ENCODE measurements around the gene CCDC57.
A peak's percentile ranks its signal among the peaks of the same experiment; 100 is the strongest.

Gene CCDC57

DNA sequence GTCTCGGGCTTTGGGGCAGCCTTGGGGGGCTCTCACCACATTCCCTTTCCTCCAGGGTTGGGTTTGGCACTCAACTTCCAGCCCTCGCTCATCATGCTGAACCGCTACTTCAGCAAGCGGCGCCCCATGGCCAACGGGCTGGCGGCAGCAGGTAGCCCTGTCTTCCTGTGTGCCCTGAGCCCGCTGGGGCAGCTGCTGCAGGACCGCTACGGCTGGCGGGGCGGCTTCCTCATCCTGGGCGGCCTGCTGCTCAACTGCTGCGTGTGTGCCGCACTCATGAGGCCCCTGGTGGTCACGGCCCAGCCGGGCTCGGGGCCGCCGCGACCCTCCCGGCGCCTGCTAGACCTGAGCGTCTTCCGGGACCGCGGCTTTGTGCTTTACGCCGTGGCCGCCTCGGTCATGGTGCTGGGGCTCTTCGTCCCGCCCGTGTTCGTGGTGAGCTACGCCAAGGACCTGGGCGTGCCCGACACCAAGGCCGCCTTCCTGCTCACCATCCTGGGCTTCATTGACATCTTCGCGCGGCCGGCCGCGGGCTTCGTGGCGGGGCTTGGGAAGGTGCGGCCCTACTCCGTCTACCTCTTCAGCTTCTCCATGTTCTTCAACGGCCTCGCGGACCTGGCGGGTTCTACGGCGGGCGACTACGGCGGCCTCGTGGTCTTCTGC lies 24.6 kb upstream of the CCDC57 start:
- H2BK5ac ChIP-seq (ENCODE audit: low read length), result no peak overlapping the region
- DNase-seq, result no peak
- H3K27me3 ChIP-seq (ENCODE audit: insufficient read depth, low read length, poor library complexity), result no peaks in the 10 kb centered on the region
- no peak overlapping the region for H4K5ac ChIP-seq (ENCODE audit: low read length)
- no peak overlapping the region for H3K4ac ChIP-seq (ENCODE audit: low read depth, low read length)
- no CpG with 5 or more reads among the region's 59 CpGs for WGBS (ENCODE audit: extremely low coverage, insufficient coverage, low lambda C conversion rate)
- H3K4me2 ChIP-seq (ENCODE audit: low read length), result no peak overlapping the region
- no peak overlapping the region for H3K23ac ChIP-seq (ENCODE audit: low read length)
- H3K79me1 ChIP-seq (ENCODE audit: low read length), result peaks cover 2% of the 10 kb centered on the region
- no peak overlapping the region for H4K8ac ChIP-seq (ENCODE audit: low read depth, low read length)
- H2AK5ac ChIP-seq (ENCODE audit: low read length), result no peak overlapping the region
- H3K18ac ChIP-seq (ENCODE audit: low read length), result no peak overlapping the region
- no peaks in the 10 kb centered on the region for H3K36me3 ChIP-seq (ENCODE audit: control insufficient read depth, insufficient read depth, low read length)
- H3K4me1 ChIP-seq (ENCODE audit: control insufficient read depth, low read depth, low read length), result no peaks in the 10 kb centered on the region
- no peak overlapping the region for H3K9ac ChIP-seq (ENCODE audit: low read length)
- H2BK120ac ChIP-seq (ENCODE audit: low read depth, low read length), result no peak overlapping the region
- no peak overlapping the region for H3K27ac ChIP-seq (ENCODE audit: low read depth, low read length)
- no peak overlapping the region for H3K56ac ChIP-seq (ENCODE audit: low read length)
- no peak overlapping the region for H3K4me3 ChIP-seq (ENCODE audit: low read length)
- H2BK15ac ChIP-seq (replicated peaks; ENCODE audit: low read depth), result no peak overlapping the region
- no peaks in the 10 kb centered on the region for H3K79me2 ChIP-seq (ENCODE audit: control insufficient read depth, insufficient read depth, low read length)

DNA sequence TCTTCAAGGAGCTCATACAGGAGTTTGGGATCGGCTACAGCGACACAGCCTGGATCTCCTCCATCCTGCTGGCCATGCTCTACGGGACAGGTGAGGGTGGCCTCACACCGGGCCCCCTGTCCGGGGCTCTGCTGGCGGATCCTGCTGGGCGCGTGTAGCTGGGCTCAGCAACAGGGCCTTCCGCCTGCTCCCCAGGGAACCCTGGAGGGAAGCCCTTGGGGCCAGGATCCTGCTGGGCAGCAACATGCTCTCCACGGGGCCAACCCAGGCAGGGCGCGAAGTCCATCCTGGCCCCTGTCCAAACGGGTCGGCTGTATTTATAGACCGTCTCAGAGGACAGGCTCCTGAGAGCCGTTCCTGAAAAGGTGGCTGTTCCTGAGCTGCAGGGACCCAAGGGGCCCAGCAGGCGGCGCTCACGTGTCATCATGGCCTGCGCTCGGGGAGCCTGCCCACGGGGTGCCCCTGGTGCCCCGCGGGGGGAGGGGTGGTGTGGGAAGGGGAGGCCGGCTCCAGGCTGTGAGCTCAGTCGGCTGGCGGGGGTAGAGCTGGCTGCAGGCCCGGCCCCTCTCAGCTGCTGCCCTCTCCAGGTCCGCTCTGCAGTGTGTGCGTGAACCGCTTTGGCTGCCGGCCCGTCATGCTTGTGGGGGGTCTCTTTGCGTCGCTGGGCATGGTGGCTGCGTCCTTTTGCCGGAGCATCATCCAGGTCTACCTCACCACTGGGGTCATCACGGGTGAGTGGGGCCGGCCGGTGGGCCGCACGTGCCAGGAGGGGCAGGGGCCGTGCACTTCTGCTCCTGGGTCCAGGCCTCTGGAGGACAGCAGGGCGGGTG lies 23.7 kb upstream of the CCDC57 start:
- DNase-seq, result peak; percentile 79

DNA sequence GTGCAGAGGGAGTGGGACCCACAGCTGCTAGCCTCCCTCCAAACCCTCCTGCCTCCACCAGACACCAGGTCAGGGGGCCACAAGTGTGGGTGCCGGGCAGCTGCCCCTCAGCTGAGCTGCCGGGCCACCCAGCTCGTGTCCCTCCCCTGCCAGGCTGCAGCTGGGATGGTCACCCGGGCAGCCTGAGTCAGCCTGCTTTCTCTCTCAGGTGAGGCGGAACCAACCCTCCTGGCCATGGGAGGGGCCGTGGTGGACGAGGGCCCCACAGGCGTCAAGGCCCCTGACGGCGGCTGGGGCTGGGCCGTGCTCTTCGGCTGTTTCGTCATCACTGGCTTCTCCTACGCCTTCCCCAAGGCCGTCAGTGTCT lies 23.1 kb upstream of the CCDC57 start:
- H2BK5ac ChIP-seq (ENCODE audit: low read length), result no peak overlapping the region
- H3K9ac ChIP-seq (ENCODE audit: low read length), result no peak overlapping the region
- H3K4me1 ChIP-seq (ENCODE audit: control insufficient read depth, low read depth, low read length), result no peaks in the 10 kb centered on the region
- H3K4me2 ChIP-seq (ENCODE audit: low read length), result no peak overlapping the region
- H3K23ac ChIP-seq (ENCODE audit: low read length), result no peak overlapping the region
- no peak overlapping the region for H2BK120ac ChIP-seq (ENCODE audit: low read depth, low read length)
- no peak overlapping the region for H3K4ac ChIP-seq (ENCODE audit: low read depth, low read length)
- no peak for DNase-seq
- H4K5ac ChIP-seq (ENCODE audit: low read length), result no peak overlapping the region
- no peak overlapping the region for H3K4me3 ChIP-seq (ENCODE audit: low read length)
- no peak overlapping the region for H4K8ac ChIP-seq (ENCODE audit: low read depth, low read length)
- WGBS (ENCODE audit: extremely low coverage, insufficient coverage, low lambda C conversion rate), result no CpG with 5 or more reads among the region's 15 CpGs
- no peaks in the 10 kb centered on the region for H3K36me3 ChIP-seq (ENCODE audit: control insufficient read depth, insufficient read depth, low read length)
- no peaks in the 10 kb centered on the region for H3K79me2 ChIP-seq (ENCODE audit: control insufficient read depth, insufficient read depth, low read length)
- H3K18ac ChIP-seq (ENCODE audit: low read length), result no peak overlapping the region
- no peak overlapping the region for H3K27ac ChIP-seq (ENCODE audit: low read depth, low read length)
- H3K56ac ChIP-seq (ENCODE audit: low read length), result peak overlapping the region; percentile 49
- no peaks in the 10 kb centered on the region for H3K27me3 ChIP-seq (ENCODE audit: insufficient read depth, low read length, poor library complexity)
- no peak overlapping the region for H2BK15ac ChIP-seq (replicated peaks; ENCODE audit: low read depth)
- no peak overlapping the region for H2AK5ac ChIP-seq (ENCODE audit: low read length)
- H3K79me1 ChIP-seq (ENCODE audit: low read length), result peaks cover 2% of the 10 kb centered on the region

More for the DNA sequence above, 23.7 kb upstream of the CCDC57 start:
- Histone ChIP-seq H2BK120ac (ENCODE audit: low read depth, low read length) (no peak overlapping the region), H3K79me1 (ENCODE audit: low read length) (peaks cover 2% of the 10 kb centered on the region), H3K4me3 (ENCODE audit: low read length) (no peak overlapping the region), H3K4ac (ENCODE audit: low read depth, low read length) (no peak overlapping the region), H2BK15ac (replicated peaks; ENCODE audit: low read depth) (no peak overlapping the region), H4K5ac (ENCODE audit: low read length) (no peak overlapping the region), H3K56ac (ENCODE audit: low read length) (peak overlapping the region; percentile 67), H3K18ac (ENCODE audit: low read length) (no peak overlapping the region), H3K9ac (ENCODE audit: low read length) (no peak overlapping the region), H2AK5ac (ENCODE audit: low read length) (no peak overlapping the region), H3K36me3 (ENCODE audit: control insufficient read depth, insufficient read depth, low read length) (no peaks in the 10 kb centered on the region), H3K27me3 (ENCODE audit: insufficient read depth, low read length, poor library complexity) (no peaks in the 10 kb centered on the region), H3K79me2 (ENCODE audit: control insufficient read depth, insufficient read depth, low read length) (no peaks in the 10 kb centered on the region), H3K4me2 (ENCODE audit: low read length) (no peak overlapping the region), H3K27ac (ENCODE audit: low read depth, low read length) (no peak overlapping the region), H4K8ac (ENCODE audit: low read depth, low read length) (no peak overlapping the region), H2BK5ac (ENCODE audit: low read length) (no peak overlapping the region), H3K4me1 (ENCODE audit: control insufficient read depth, low read depth, low read length) (no peaks in the 10 kb centered on the region), H3K23ac (ENCODE audit: low read length) (no peak overlapping the region)
- WGBS (ENCODE audit: extremely low coverage, insufficient coverage, low lambda C conversion rate), result no CpG with 5 or more reads among the region's 44 CpGs

DNA sequence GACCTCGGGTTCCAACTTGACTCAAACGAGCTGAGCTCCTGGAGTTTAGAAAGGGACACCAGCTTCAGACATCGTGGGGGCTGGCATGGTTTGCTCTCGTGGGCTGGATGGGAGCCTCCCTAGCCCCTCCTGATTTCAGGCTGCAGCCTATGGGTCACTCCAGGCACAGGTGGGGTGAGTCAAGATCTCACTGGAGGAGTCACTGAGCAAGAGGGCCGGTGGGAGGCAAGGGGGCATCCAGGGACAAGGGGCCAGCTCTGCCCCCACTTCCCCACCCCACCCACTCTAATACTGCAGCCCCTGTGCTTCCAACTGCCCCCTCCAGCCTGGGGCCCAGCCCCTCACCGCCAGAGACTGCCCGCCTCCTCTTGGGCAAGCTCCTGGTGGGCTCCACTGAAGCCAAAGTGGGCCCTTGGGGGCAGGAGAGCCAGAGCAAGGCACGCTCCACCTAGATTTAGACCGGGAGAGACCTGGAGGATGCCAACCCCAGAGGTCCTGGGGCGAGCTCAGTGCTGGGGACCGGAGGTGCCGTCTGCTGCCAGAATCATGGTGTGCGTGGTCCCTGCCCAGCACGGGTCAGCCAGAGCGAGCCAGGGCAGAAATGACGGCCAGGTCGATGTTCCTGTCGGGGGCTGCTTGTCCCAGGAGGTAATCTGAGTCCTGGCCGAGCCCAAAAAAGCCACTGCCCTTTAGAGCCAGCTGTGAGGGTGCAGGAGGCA lies 22.6 kb upstream of the CCDC57 start:
- no peak overlapping the region for H2AK5ac ChIP-seq (ENCODE audit: low read length)
- no peaks in the 10 kb centered on the region for H3K27me3 ChIP-seq (ENCODE audit: insufficient read depth, low read length, poor library complexity)
- H3K4me1 ChIP-seq (ENCODE audit: control insufficient read depth, low read depth, low read length), result no peaks in the 10 kb centered on the region
- no peak overlapping the region for H3K9ac ChIP-seq (ENCODE audit: low read length)
- WGBS (ENCODE audit: extremely low coverage, insufficient coverage, low lambda C conversion rate), result no CpG with 5 or more reads among the region's 19 CpGs
- no peak overlapping the region for H3K4me3 ChIP-seq (ENCODE audit: low read length)
- H4K8ac ChIP-seq (ENCODE audit: low read depth, low read length), result no peak overlapping the region
- H2BK5ac ChIP-seq (ENCODE audit: low read length), result no peak overlapping the region
- DNase-seq, result no peak
- H3K36me3 ChIP-seq (ENCODE audit: control insufficient read depth, insufficient read depth, low read length), result no peaks in the 10 kb centered on the region
- H2BK120ac ChIP-seq (ENCODE audit: low read depth, low read length), result no peak overlapping the region
- no peak overlapping the region for H3K4ac ChIP-seq (ENCODE audit: low read depth, low read length)
- H3K56ac ChIP-seq (ENCODE audit: low read length), result no peak overlapping the region
- H3K4me2 ChIP-seq (ENCODE audit: low read length), result no peak overlapping the region
- H3K79me1 ChIP-seq (ENCODE audit: low read length), result no peaks in the 10 kb centered on the region
- H4K5ac ChIP-seq (ENCODE audit: low read length), result no peak overlapping the region
- no peak overlapping the region for H3K27ac ChIP-seq (ENCODE audit: low read depth, low read length)
- H3K23ac ChIP-seq (ENCODE audit: low read length), result no peak overlapping the region
- H3K79me2 ChIP-seq (ENCODE audit: control insufficient read depth, insufficient read depth, low read length), result no peaks in the 10 kb centered on the region
- H2BK15ac ChIP-seq (replicated peaks; ENCODE audit: low read depth), result no peak overlapping the region
- no peak overlapping the region for H3K18ac ChIP-seq (ENCODE audit: low read length)

DNA sequence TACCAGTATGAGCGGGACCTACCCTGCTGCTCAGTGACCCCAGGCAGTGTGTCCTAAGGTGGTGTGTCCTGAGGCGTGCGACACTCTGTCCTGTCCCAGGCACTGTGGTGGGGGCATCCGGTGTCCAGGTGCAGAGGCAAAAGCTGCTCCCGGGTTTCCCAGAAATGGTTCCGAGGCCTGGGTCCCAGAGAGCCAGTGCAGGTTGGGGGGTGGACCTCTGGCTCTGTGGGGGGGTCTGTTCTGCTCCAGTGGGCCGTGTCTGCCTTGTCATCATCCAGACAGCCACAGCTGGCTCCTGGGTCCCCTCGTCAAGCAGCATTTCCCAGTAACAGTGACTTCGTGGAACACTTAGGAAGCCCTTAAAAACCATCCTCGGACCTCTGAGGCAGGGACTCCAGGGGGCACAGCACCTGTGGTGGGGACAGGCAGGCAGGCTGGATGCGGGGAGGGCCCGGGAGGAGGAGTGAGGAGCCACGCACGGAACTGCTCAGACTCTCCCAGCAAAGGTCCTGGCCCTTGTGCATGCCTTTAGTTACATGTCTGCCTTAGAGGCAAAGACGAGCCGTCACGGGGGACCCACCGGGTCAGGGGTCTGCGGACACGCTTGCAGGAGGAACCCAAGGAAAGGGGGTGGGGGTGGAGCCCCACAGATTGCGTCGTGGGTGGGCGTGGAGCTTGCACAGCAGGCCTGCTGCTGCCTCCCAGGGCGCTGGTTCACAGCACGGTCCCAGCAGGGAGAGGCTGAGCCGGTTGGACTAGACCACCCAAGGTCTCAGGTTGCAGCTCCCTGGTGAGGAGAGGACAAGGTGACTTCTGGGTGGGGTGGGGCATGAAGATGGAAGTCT lies 21.8 kb upstream of the CCDC57 start:
- Histone ChIP-seq H3K4me3 (ENCODE audit: low read length) (no peak overlapping the region), H3K9ac (ENCODE audit: low read length) (no peak overlapping the region), H3K79me2 (ENCODE audit: control insufficient read depth, insufficient read depth, low read length) (no peaks in the 10 kb centered on the region), H3K18ac (ENCODE audit: low read length) (no peak overlapping the region), H3K56ac (ENCODE audit: low read length) (peak overlapping the region; percentile 34), H4K5ac (ENCODE audit: low read length) (no peak overlapping the region), H3K4me2 (ENCODE audit: low read length) (no peak overlapping the region), H3K4me1 (ENCODE audit: control insufficient read depth, low read depth, low read length) (no peaks in the 10 kb centered on the region), H3K79me1 (ENCODE audit: low read length) (no peaks in the 10 kb centered on the region), H3K36me3 (ENCODE audit: control insufficient read depth, insufficient read depth, low read length) (no peaks in the 10 kb centered on the region), H3K27ac (ENCODE audit: low read depth, low read length) (no peak overlapping the region), H2BK15ac (replicated peaks; ENCODE audit: low read depth) (no peak overlapping the region), H2AK5ac (ENCODE audit: low read length) (no peak overlapping the region), H2BK120ac (ENCODE audit: low read depth, low read length) (no peak overlapping the region), H3K27me3 (ENCODE audit: insufficient read depth, low read length, poor library complexity) (peaks cover 3% of the 10 kb centered on the region), H4K8ac (ENCODE audit: low read depth, low read length) (no peak overlapping the region), H3K23ac (ENCODE audit: low read length) (no peak overlapping the region), H2BK5ac (ENCODE audit: low read length) (no peak overlapping the region), H3K4ac (ENCODE audit: low read depth, low read length) (no peak overlapping the region)
- WGBS (ENCODE audit: extremely low coverage, insufficient coverage, low lambda C conversion rate), result no CpG with 5 or more reads among the region's 26 CpGs
- no peak for DNase-seq

All from mesendoderm (in vitro differentiated cells).